Activated T-cell treated with anti-CD3 and anti-CD28 coated beads, Interleukin-2, amount 50 U/mL, for 4 hours (primary cell): Measurements from ENCODE around the gene GCNA. TPM values are rescaled to one million over a fixed set of nuclear protein-coding genes. Genes with fewer than 3 reads are reported as not detected.
"Not testable (repeated sequence)": the region's sequence is repeated elsewhere in the genome, so short reads cannot be mapped to it uniquely, and the experiment has no call there.

Experiments
- ATAC-seq, 2 donors: fragments of 200-7000 bp; cut with Tn5 transposase; one replicate each; pipeline ENCODE4 v1.10.0; 2021
- DNase-seq: peaks from one replicate; pipeline ENCODE4 v3.0.0-alpha.2; 2020
- H3K27me3 Mint-ChIP-seq: one replicate; pipeline ENCODE4 v1.8.0; 2021; ENCODE audit warnings: low read depth, mixed read lengths
- H3K36me3 Mint-ChIP-seq: one replicate; pipeline ENCODE4 v1.8.0; 2022; ENCODE audit warnings: mixed read lengths; ENCODE audit not compliant: insufficient read depth
- H3K4me1 Mint-ChIP-seq: one replicate; pipeline ENCODE4 v1.8.0; 2021; ENCODE audit warnings: low read depth, mixed read lengths
- H3K4me3 Mint-ChIP-seq: one replicate; pipeline ENCODE4 v1.8.0; 2021; ENCODE audit warnings: mild to moderate bottlenecking, moderate library complexity, mixed read lengths
- H3K9me3 Mint-ChIP-seq: one replicate; pipeline ENCODE4 v1.8.0; 2021; ENCODE audit warnings: mixed read lengths
- total RNA-seq, 3 donors: library from RNA; stranded (reverse); gene quantifications; one replicate each; pipeline ENCODE4 v1.2.1, GENCODE V29; 2021

The GCNA gene
- total RNA-seq, 3 donors from 2014 or later, result 1.7 to 2.2 (median 2.1) TPM

- no peaks in the 10 kb centered on the region for H3K36me3 Mint-ChIP-seq
- no peaks in the 10 kb centered on the region for H3K27me3 Mint-ChIP-seq
- no peak for DNase-seq
- no peak overlapping the region for H3K4me3 Mint-ChIP-seq
- peaks cover 19% of the 10 kb centered on the region for H3K4me1 Mint-ChIP-seq
- H3K9me3 Mint-ChIP-seq, result no peaks in the 10 kb centered on the region
- ATAC-seq, result no peak
Measured at GRCh38 chrX:71632923-71633657, 54.9 kb downstream of the GCNA start.

DNA sequence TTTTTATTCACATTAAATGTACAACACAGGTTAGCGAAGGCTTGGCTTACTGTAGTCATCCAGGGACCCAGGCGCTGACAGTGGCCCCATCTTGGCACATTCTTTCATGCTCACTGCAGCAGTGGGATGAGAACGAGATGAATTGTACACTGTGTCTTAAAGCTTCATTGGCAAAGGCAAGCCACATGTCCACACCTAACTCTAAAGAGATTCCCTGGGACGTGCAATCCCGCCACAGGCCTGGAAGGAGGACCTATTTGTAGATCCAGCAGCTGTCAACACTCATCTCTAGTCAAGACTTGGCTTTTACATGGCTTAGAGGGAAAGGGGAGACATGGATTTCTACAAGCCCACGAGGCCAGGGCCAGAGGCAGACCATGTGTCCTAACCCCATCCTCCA is 56.1 kb downstream of the GCNA start:
- ATAC-seq (no peak), DNase-seq (no peak)
- Mint-ChIP-seq H3K27me3 (no peaks in the 10 kb centered on the region), H3K4me1 (peaks cover 17% of the 10 kb centered on the region), H3K36me3 (no peaks in the 10 kb centered on the region), H3K4me3 (no peak overlapping the region), H3K9me3 (no peaks in the 10 kb centered on the region)

GRCh38 chrX:71636438-71637252 is 58.4 kb downstream of the GCNA start:
- Mint-ChIP-seq H3K4me3 (no peak overlapping the region), H3K27me3 (no peaks in the 10 kb centered on the region), H3K36me3 (no peaks in the 10 kb centered on the region), H3K9me3 (no peaks in the 10 kb centered on the region), H3K4me1 (peaks cover 17% of the 10 kb centered on the region)
- ATAC-seq (peak; percentile 15 to 53), DNase-seq (no peak)

- no peaks in the 10 kb centered on the region for H3K27me3 Mint-ChIP-seq
- H3K36me3 Mint-ChIP-seq, result no peaks in the 10 kb centered on the region
- no peak for DNase-seq
- H3K9me3 Mint-ChIP-seq, result no peaks in the 10 kb centered on the region
- peak; percentile 14 to 41 for ATAC-seq
- peaks cover 17% of the 10 kb centered on the region for H3K4me1 Mint-ChIP-seq
- H3K4me3 Mint-ChIP-seq, result no peak overlapping the region
Measured at GRCh38 chrX:71637253-71637618, 59.0 kb downstream of the GCNA start.

DNA sequence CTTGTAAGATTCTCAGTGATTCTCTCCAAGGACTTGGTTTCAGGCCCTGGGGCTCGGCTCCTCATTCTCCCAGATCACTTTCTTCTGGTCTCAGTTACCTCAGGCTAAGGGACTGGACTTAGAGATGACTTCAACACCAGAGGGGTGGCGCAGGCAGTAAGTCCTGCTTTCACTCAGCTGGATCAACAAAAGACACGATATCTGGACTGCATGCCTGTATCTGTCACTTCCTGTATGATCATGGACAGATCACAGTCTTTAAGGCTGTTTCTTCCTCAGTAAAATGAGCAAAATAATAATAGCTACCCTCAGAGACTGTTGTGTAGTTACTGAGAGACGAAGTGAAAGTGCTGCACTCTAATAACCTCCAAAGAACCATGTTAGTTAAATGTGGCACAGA is 59.6 kb downstream of the GCNA start:
- Mint-ChIP-seq H3K4me1 (peaks cover 17% of the 10 kb centered on the region), H3K36me3 (no peaks in the 10 kb centered on the region), H3K9me3 (no peaks in the 10 kb centered on the region), H3K27me3 (no peaks in the 10 kb centered on the region), H3K4me3 (no peak overlapping the region)
- ATAC-seq (peak; percentile 31 to 42), DNase-seq (no peak)

DNA sequence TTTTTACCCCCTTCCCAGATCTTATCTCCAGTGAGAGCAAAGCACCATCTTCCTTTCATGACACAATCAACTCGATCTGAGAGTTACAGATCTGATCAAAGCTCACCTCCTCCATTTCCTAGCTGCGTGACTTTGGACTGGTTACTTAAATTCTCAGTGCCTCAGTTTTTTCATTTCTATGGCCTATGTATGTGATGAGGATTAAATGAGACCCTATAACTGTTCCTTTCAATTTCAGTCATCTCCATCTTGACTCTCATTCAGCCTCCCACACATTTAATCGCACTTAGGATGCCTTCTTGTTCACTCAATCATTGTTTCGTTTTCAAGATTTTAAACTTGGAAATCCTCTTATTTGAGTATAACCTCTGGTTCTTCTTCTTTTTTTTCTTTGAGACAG is 60.2 kb downstream of the GCNA start:
- no peak overlapping the region for H3K4me3 Mint-ChIP-seq
- H3K27me3 Mint-ChIP-seq, result no peaks in the 10 kb centered on the region
- H3K4me1 Mint-ChIP-seq, result peaks cover 17% of the 10 kb centered on the region
- ATAC-seq, result peak; percentile 75 to 78
- DNase-seq, result no peak
- H3K9me3 Mint-ChIP-seq, result no peaks in the 10 kb centered on the region
- H3K36me3 Mint-ChIP-seq, result no peaks in the 10 kb centered on the region

- ATAC-seq (no peak), DNase-seq (no peak)
- no peaks in the 10 kb centered on the region for H3K9me3 Mint-ChIP-seq
- no peaks in the 10 kb centered on the region for H3K36me3 Mint-ChIP-seq
- peaks cover 17% of the 10 kb centered on the region for H3K4me1 Mint-ChIP-seq
- no peaks in the 10 kb centered on the region for H3K27me3 Mint-ChIP-seq
- no peak overlapping the region for H3K4me3 Mint-ChIP-seq
Measured at GRCh38 chrX:71640002-71640401, 61.8 kb downstream of the GCNA start.

DNA sequence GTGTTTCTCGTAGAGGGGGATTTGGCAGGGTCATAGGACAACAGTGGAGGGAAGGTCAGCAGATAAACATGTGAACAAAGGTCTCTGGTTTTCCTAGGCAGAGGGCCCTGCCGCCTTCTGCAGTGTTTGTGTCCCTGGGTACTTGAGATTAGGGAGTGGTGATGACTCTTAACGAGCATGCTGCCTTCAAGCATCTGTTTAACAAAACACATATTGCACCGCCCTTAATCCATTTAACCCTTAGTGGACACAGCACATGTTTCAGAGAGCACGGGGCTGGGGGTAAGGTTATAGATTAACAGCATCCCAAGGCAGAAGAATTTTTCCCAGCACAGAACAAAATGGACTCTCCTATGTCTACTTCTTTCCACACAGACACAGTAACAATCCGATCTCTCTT is 66.2 kb downstream of the GCNA start:
- not testable (repeated sequence) for H3K27me3 Mint-ChIP-seq, H3K36me3 Mint-ChIP-seq, ATAC-seq, H3K4me3 Mint-ChIP-seq, DNase-seq, H3K4me1 Mint-ChIP-seq, H3K9me3 Mint-ChIP-seq

DNA sequence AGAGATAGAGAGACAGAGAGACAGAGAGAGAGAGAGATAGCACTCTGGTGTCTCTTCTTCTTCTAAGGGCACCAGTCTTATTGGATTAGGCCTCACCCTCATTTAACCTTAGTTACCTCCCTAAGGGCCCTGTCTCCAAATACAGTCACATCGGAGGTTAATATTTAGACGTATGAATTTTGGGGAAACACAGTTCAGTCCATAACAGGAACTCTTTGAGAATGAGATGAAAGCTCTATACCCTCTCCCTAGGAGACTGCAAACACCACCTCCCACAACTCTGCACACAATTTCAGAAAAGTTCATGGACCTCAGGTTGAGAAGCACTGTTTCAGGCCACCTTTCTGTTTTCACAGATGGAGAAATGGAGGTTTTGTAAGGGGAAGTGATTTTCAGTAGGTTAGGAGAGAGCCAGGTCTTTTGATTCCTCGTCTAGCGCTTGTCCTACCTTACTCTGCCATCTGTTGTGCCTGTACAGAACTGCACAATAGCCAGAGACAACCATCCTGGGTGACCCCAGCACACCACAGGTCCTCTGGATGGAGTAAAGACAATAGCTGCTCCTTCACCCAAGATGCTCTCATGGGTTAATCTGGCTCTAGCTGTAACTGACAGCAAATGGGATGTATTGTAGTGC is 72.2 kb downstream of the GCNA start:
- Mint-ChIP-seq H3K9me3 (no peaks in the 10 kb centered on the region), H3K36me3 (no peaks in the 10 kb centered on the region), H3K4me3 (no peak overlapping the region), H3K4me1 (peaks cover 11% of the 10 kb centered on the region), H3K27me3 (no peaks in the 10 kb centered on the region)
- ATAC-seq, result peak; percentile 74 to 82
- DNase-seq, result no peak

DNA sequence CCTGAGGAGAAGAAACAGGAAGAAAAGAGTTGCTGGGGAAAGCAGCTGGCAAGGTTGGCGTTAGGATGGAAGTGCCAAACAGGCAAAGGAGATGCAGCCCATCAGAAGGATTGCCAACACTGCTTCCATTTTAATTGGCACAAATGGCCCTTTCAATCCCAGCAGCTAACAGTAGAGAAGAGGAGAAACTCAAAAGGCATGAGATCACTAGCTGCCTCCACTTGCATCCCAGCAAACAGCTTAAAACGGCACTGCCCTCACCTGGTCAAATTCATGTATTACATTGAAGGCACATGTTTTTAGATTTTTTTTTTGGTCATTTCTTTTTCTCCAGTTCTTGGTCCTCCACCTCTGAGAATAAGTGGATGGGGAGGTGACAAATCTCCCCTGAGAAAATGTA is 74.2 kb downstream of the GCNA start:
- DNase-seq, result peak; percentile 50
- Mint-ChIP-seq H3K27me3 (no peaks in the 10 kb centered on the region), H3K36me3 (no peaks in the 10 kb centered on the region), H3K9me3 (no peaks in the 10 kb centered on the region), H3K4me3 (no peak overlapping the region), H3K4me1 (peaks cover 11% of the 10 kb centered on the region)
- peak; percentile 59 to 63 for ATAC-seq

- Mint-ChIP-seq H3K9me3 (no peaks in the 10 kb centered on the region), H3K4me3 (no peak overlapping the region), H3K4me1 (peaks cover 11% of the 10 kb centered on the region), H3K27me3 (no peaks in the 10 kb centered on the region), H3K36me3 (no peaks in the 10 kb centered on the region)
- no peak for DNase-seq
- no peak for ATAC-seq
Measured at GRCh38 chrX:71653344-71653743, 75.1 kb downstream of the GCNA start.

DNA sequence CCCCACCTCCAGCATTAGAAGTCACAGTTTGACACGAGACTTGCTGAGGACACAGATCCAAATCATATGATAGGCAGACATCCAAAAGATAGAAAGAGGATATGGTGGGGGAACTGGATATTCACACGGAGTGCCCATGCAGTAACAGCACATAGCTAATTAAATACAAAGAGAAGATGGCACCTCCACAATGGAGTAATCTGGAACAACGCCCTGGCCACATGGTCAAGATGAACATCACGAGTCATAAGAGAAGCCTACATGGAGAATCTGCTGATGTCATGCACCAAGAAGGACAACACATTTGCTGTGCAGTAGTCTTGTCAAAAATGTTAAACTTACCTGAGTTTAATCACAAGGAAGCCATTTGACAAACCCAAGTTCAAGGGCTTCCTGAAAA is 79.0 kb downstream of the GCNA start:
- H3K36me3 Mint-ChIP-seq, result no peaks in the 10 kb centered on the region
- no peaks in the 10 kb centered on the region for H3K27me3 Mint-ChIP-seq
- ATAC-seq (no peak), DNase-seq (no peak)
- no peak overlapping the region for H3K4me3 Mint-ChIP-seq
- H3K4me1 Mint-ChIP-seq, result peaks cover 2% of the 10 kb centered on the region
- H3K9me3 Mint-ChIP-seq, result no peaks in the 10 kb centered on the region

DNA sequence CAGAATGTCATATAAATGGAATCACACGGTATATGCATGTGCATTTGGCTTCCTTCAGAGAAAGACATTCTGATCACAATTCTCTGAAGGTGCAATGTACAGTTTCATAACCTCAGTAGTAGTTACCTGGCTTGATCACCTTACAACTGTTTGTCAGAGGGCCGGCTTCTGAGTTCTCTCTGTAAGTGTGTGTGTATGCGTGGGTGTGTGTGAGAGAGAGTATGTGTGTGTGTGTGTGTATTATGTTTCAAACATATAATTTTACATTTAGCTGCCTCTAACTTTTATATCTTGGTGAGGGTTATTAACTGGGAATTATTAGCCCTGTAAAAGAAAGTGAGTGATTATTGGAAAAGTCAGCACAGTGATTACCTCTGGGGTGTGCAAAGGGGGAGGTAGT is 81.1 kb downstream of the GCNA start:
- Mint-ChIP-seq H3K36me3 (no peaks in the 10 kb centered on the region), H3K4me3 (no peak overlapping the region), H3K9me3 (no peaks in the 10 kb centered on the region), H3K4me1 (peaks cover 19% of the 10 kb centered on the region), H3K27me3 (no peaks in the 10 kb centered on the region)
- DNase-seq, result no peak
- ATAC-seq, result no peak

GRCh38 chrX:71659959-71660358 is 81.7 kb downstream of the GCNA start:
- Mint-ChIP-seq H3K9me3 (no peaks in the 10 kb centered on the region), H3K4me3 (no peak overlapping the region), H3K27me3 (no peaks in the 10 kb centered on the region), H3K36me3 (no peaks in the 10 kb centered on the region), H3K4me1 (peaks cover 19% of the 10 kb centered on the region)
- DNase-seq (no peak), ATAC-seq (no peak)
